GOT3 (cell line): ENCODE measurements around the gene DDX39A.

Source experiments
- DNase-seq: peaks from one replicate; lab custom pipeline; 2025; ENCODE audit warnings: mixed read lengths; lab: John Stamatoyannopoulos, UW

The DDX39A gene

DNA sequence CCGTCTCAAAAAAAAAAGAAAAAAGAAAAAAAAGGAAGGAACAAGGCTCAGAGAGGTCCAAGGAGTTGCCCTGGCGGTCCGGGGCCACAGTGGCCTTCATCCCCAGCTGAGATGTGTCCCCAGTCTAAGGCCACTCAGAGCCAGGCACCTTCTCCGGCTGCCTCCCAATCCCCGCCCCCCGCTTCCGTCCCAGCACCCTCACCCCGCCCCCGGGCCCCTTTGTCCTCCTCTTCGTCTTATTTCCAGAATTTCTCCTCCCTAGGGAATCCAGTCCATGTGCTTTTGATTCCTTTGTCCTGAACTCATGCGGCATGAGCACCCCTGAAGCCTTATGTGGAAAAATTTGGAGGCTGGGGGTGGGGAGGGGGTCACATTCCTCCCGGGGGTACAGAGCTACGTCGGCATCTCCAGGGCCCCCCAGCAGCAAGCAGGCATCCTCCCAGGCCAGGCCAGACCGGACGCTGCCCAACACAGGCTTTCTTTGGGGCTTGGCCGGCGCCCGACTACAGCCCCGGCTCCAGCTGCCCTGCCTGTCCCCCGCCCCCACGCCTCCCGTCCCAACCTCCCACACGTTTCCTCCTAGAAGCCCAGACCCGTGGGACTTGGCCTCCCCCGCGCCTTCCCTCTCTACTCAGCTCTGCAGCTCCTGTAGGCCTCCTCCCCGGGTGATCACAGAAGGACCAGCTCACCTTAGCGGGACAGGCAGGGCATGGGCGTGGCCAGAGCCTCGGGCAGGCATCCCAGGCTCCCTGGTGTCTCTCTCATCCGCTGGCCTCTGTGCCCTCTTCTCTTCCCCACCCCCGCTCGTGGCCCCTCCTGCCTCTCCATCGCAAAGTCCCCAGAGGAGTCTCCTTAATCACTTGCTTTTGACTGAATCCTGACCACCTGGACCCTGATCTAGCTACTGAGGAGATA lies 55.7 kb downstream of the DDX39A start:
- DNase-seq = no peak

DNA sequence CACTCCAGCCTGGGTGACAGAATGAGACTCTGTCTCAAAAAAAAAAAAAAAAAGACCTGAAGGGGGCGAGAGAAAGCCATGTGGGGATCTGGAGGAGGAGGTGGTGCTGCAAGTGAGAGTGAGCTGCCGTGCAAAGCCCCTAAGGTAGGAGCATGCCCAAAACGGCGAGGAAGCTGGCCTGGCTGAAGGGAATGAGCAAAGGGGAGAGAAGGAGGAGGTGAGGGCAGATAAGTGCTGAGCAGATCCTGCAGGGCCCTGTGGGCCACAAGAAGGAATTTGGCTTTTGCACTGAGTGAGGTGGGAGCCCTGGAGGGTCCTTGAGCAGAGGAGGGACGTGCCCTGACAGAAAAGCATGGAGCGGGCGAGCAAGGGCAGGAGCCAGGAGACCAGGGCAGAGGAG lies 57.3 kb downstream of the DDX39A start:
- DNase-seq = no peak
